SK-N-MC (cell line): ENCODE data around the gene TSPAN3.

ENCODE experiments used
- EZH2 ChIP-seq: fragments of 200-600 bp; sonication (generic); IDR thresholded peaks from one replicate; pipeline ENCODE4 v1.6.1; 2017; ENCODE audit warnings: antibody characterized with exemption
- FOXP2 ChIP-seq: optimal IDR thresholded peaks from 2 replicates; pipeline ENCODE3; 2011; ENCODE audit warnings: mild to moderate bottlenecking, moderate library complexity; ENCODE audit not compliant: insufficient read depth; ENCODE audit errors: extremely low read length, control extremely low read depth
- POLR2AphosphoS5 ChIP-seq: IDR thresholded peaks from 2 replicates; pipeline ENCODE4 v1.6.1; 2012; ENCODE audit warnings: mild to moderate bottlenecking, low read depth, low read length, borderline replicate concordance

GRCh38 chr15:77010312-77010686, 60.6 kb downstream of the TSPAN3 start:
- TF ChIP-seq POLR2AphosphoS5 (no peak), EZH2 (no peak), FOXP2 (no peak)
